Bronchial epithelial cell (primary cell): ENCODE measurements around the gene PPM1G. TPM values are rescaled to one million over a fixed set of nuclear protein-coding genes. Genes with fewer than 3 reads are reported as not detected.
"Not testable (repeated sequence)": the region's sequence is repeated elsewhere in the genome, so short reads cannot be mapped to it uniquely, and the experiment has no call there.

Experiments
- DNase-seq: peaks from one replicate; pipeline ENCODE4 v3.0.0-alpha.2; 2010; ENCODE audit warnings: low read depth
- FAIRE-seq: peaks from 2 replicates; lab custom pipeline; 2011; peaks lifted over from hg19 to GRCh38; lab: Jason Lieb, UNC
- H3K27me3 ChIP-seq: 2 replicates; pipeline ENCODE4 v1.5.1; 2011; ENCODE audit warnings: low read length; ENCODE audit not compliant: control insufficient read depth, insufficient read depth
- H3K36me3 ChIP-seq: 2 replicates; pipeline ENCODE4 v1.5.1; 2011; ENCODE audit warnings: low read length; ENCODE audit not compliant: control insufficient read depth, insufficient read depth
- H3K4me3 ChIP-seq: 2 replicates; pipeline ENCODE4 v1.5.1; 2011; ENCODE audit warnings: mild to moderate bottlenecking, low read depth, low read length, control low read depth
- CTCF ChIP-seq: IDR thresholded peaks from 2 replicates; pipeline ENCODE4 v1.5.1; 2011; ENCODE audit warnings: mild to moderate bottlenecking, moderate library complexity, low read length, control low read depth, inconsistent platforms; ENCODE audit not compliant: insufficient read depth, severe bottlenecking
- total RNA-seq: library from RNA; depleted of rRNA; stranded (reverse); fragments of >200 nt; gene quantifications from 2 replicates; pipeline ENCODE4 v1.2.1, GENCODE V29; 2014

The PPM1G gene
- total RNA-seq, 1 donor from 2014 or later, result 143 TPM

- TF ChIP-seq CTCF, result no peak
- FAIRE-seq, result no peak
- DNase-seq, result no peak
These were observed 54.8 kb downstream of the PPM1G start for GRCh38 chr2:27354597-27354927.

GRCh38 chr2:27353762-27354596, 55.4 kb downstream of the PPM1G start:
- peak; percentile 23 for DNase-seq
- H3K4me3 ChIP-seq, result no peak overlapping the region
- FAIRE-seq, result no peak
- H3K36me3 ChIP-seq, result no peaks in the 10 kb centered on the region
- no peaks in the 10 kb centered on the region for H3K27me3 ChIP-seq
- no peak for TF ChIP-seq CTCF

More at GRCh38 chr2:27354597-27354927, 54.8 kb downstream of the PPM1G start:
- Histone ChIP-seq H3K4me3 (no peak overlapping the region), H3K27me3 (no peaks in the 10 kb centered on the region), H3K36me3 (no peaks in the 10 kb centered on the region)

- not testable (repeated sequence) for DNase-seq, H3K36me3 ChIP-seq, H3K27me3 ChIP-seq, FAIRE-seq, H3K4me3 ChIP-seq
These were observed 56.0 kb downstream of the PPM1G start for GRCh38 chr2:27353386-27353761.

GRCh38 chr2:27351802-27352598, 57.4 kb downstream of the PPM1G start:
- no peak overlapping the region for H3K4me3 ChIP-seq
- no peak for FAIRE-seq

GRCh38 chr2:27350106-27350693, 59.2 kb downstream of the PPM1G start:
- no peaks in the 10 kb centered on the region for H3K36me3 ChIP-seq
- H3K4me3 ChIP-seq, result no peak overlapping the region
- FAIRE-seq, result no peak
- no peaks in the 10 kb centered on the region for H3K27me3 ChIP-seq
- no peak for DNase-seq
- no peak for TF ChIP-seq CTCF

More at GRCh38 chr2:27351802-27352598, 57.4 kb downstream of the PPM1G start:
- Histone ChIP-seq H3K27me3 (no peaks in the 10 kb centered on the region), H3K36me3 (no peaks in the 10 kb centered on the region)
- no peak for TF ChIP-seq CTCF
- DNase-seq, result no peak

- H3K36me3 ChIP-seq, result peaks cover 7% of the 10 kb centered on the region
These were observed 61.8 kb downstream of the PPM1G start for GRCh38 chr2:27347641-27348040.

More at GRCh38 chr2:27347641-27348040, 61.8 kb downstream of the PPM1G start:
- TF ChIP-seq CTCF, result no peak
- DNase-seq (no peak), FAIRE-seq (no peak)
- Histone ChIP-seq H3K4me3 (no peak overlapping the region), H3K27me3 (no peaks in the 10 kb centered on the region)
